Stomach (tissue), 4 donors: ENCODE results near the gene CCDC191.

Source experiments
- POLR2A ChIP-seq, 4 donors: fragments of 450-650 bp; IDR thresholded peaks; one replicate each; pipeline ENCODE4 v1.6.1; 2016; ENCODE audit warnings: antibody characterized with exemption in 4 of 4, control low read depth in 2 of 4, mild to moderate bottlenecking in 1 of 4, moderate library complexity in 1 of 4
- POLR2AphosphoS5 ChIP-seq, 3 donors: sonication (generic); formaldehyde crosslinking; IDR thresholded peaks; one replicate each; pipeline ENCODE4 v1.6.1; 2016; ENCODE audit warnings: antibody characterized with exemption in 3 of 3
- TF ChIP-seq, protein P1 (sequence below), 7 experiments: fragments of 450-650 bp in 4 of 7; fragments of 200-600 bp in 3 of 7; sonication (generic) in 3 of 7; IDR thresholded peaks; one replicate each; pipeline ENCODE4 v1.5.1; 2016 to 2019; ENCODE audit warnings: antibody characterized with exemption in 7 of 7, control low read depth in 2 of 7, mild to moderate bottlenecking in 1 of 7

DNA sequence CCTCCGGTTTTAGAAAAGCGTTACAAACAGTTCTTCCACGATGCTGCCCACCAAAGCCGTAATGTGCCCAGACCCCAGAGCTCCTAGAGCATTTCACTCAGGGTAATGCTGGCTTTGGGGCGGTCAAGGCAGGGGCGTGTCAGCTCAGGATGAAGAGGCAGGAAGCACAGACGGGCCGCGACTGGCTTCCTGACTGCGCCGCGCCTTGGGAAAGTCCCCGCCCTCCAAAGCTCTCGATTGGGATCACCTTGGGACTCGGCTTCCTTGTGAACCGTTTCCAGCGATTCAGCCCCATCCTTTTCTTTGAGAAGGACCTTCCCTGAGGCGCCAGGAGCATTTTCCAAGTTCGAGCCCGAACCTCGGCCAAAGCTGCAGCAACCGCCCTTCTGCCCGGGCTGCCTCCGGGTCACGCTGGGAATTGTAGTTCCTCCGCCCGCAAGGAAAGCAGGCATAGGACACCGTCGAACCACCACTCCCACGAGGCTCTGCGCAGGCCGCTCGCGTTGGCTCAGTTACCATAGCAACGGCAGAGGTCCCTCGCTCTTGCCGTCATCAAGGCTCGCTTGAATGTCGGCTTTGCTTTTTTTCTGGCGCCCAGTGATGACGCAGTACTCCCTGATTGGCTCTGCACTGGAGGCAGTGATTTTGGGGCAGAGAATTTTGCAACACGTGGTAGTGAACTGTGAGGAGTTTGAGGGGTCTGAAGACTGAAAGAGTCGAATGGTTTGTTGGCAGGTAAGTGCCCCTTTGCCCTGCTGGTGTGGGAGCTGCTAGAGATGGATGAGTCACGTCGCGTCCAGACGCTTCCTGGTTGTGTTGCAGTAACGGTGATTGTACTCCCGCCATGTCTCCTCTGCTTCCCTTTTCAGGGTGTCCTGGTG, at the start of gene CCDC191, which contains the start of gene QTRT2:
- TF ChIP-seq POLR2A (IDR thresholded peaks at IDR 0.05) (no peak), POLR2AphosphoS5 (IDR thresholded peaks at IDR 0.05) (peak; percentile 19 to 92 (median 90))
- TF ChIP-seq, protein P1, sequence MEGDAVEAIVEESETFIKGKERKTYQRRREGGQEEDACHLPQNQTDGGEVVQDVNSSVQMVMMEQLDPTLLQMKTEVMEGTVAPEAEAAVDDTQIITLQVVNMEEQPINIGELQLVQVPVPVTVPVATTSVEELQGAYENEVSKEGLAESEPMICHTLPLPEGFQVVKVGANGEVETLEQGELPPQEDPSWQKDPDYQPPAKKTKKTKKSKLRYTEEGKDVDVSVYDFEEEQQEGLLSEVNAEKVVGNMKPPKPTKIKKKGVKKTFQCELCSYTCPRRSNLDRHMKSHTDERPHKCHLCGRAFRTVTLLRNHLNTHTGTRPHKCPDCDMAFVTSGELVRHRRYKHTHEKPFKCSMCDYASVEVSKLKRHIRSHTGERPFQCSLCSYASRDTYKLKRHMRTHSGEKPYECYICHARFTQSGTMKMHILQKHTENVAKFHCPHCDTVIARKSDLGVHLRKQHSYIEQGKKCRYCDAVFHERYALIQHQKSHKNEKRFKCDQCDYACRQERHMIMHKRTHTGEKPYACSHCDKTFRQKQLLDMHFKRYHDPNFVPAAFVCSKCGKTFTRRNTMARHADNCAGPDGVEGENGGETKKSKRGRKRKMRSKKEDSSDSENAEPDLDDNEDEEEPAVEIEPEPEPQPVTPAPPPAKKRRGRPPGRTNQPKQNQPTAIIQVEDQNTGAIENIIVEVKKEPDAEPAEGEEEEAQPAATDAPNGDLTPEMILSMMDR (IDR thresholded peaks at IDR 0.05), result no peak
